ENCODE data around the gene ZFYVE21.

ZFYVE21 gene

GRCh38 chr14:103723748-103724081, 8.1 kb downstream of the ZFYVE21 start:
- no peak overlapping the region for H3K4me3 Mint-ChIP-seq
- H3K27ac Mint-ChIP-seq, result no peak overlapping the region
- peaks cover 19% of the 10 kb centered on the region for H3K4me1 Mint-ChIP-seq
- H3K27me3 Mint-ChIP-seq, result no peaks in the 10 kb centered on the region
- ATAC-seq (no peak), DNase-seq (no peak)
- no peaks in the 10 kb centered on the region for H3K9me3 Mint-ChIP-seq

- DNase-seq (no peak), ATAC-seq (peak; percentile 26)
- Mint-ChIP-seq H3K4me3 (no peak overlapping the region), H3K4me1 (peaks cover 15% of the 10 kb centered on the region), H3K27ac (no peak overlapping the region), H3K27me3 (no peaks in the 10 kb centered on the region), H3K9me3 (no peaks in the 10 kb centered on the region)
Measured at GRCh38 chr14:103724116-103724515, 8.5 kb downstream of the ZFYVE21 start.

- H3K4me3 Mint-ChIP-seq, result no peak overlapping the region
- ATAC-seq (no peak), DNase-seq (no peak)
- peaks cover 5% of the 10 kb centered on the region for H3K4me1 Mint-ChIP-seq
- H3K9me3 Mint-ChIP-seq, result no peaks in the 10 kb centered on the region
- H3K27ac Mint-ChIP-seq, result no peak overlapping the region
- no peaks in the 10 kb centered on the region for H3K27me3 Mint-ChIP-seq
Measured at GRCh38 chr14:103725001-103725682, 9.5 kb downstream of the ZFYVE21 start.

GRCh38 chr14:103725739-103726395, 10.3 kb downstream of the ZFYVE21 start:
- H3K27me3 Mint-ChIP-seq, result no peaks in the 10 kb centered on the region
- no peak overlapping the region for H3K4me3 Mint-ChIP-seq
- ATAC-seq (no peak), DNase-seq (no peak)
- no peak overlapping the region for H3K27ac Mint-ChIP-seq
- no peaks in the 10 kb centered on the region for H3K4me1 Mint-ChIP-seq
- no peaks in the 10 kb centered on the region for H3K9me3 Mint-ChIP-seq

GRCh38 chr14:103726474-103726873, 10.9 kb downstream of the ZFYVE21 start:
- Mint-ChIP-seq H3K27ac (no peak overlapping the region), H3K27me3 (no peaks in the 10 kb centered on the region), H3K4me1 (no peaks in the 10 kb centered on the region)

GRCh38 chr14:103727313-103727980, 11.8 kb downstream of the ZFYVE21 start:
- H3K4me3 Mint-ChIP-seq, result no peak overlapping the region
- DNase-seq (no peak), ATAC-seq (no peak)
- H3K27ac Mint-ChIP-seq, result no peak overlapping the region
- no peaks in the 10 kb centered on the region for H3K4me1 Mint-ChIP-seq
- no peaks in the 10 kb centered on the region for H3K9me3 Mint-ChIP-seq
- H3K27me3 Mint-ChIP-seq, result no peaks in the 10 kb centered on the region

More at GRCh38 chr14:103726474-103726873, 10.9 kb downstream of the ZFYVE21 start:
- no peaks in the 10 kb centered on the region for H3K9me3 Mint-ChIP-seq
- DNase-seq (no peak), ATAC-seq (no peak)
- H3K4me3 Mint-ChIP-seq, result no peak overlapping the region

GRCh38 chr14:103728141-103728540, 12.5 kb downstream of the ZFYVE21 start:
- ATAC-seq (no peak), DNase-seq (no peak)
- Mint-ChIP-seq H3K4me3 (no peak overlapping the region), H3K4me1 (no peaks in the 10 kb centered on the region), H3K27me3 (no peaks in the 10 kb centered on the region), H3K27ac (peak overlapping the region in 1 of 2 donors; percentile 90), H3K9me3 (no peaks in the 10 kb centered on the region)

- H3K4me1 Mint-ChIP-seq, result no peaks in the 10 kb centered on the region
- ATAC-seq (no peak), DNase-seq (no peak)
- no peaks in the 10 kb centered on the region for H3K27me3 Mint-ChIP-seq
- peak overlapping the region in 1 of 2 donors; percentile 90 for H3K27ac Mint-ChIP-seq
- no peaks in the 10 kb centered on the region for H3K9me3 Mint-ChIP-seq
- H3K4me3 Mint-ChIP-seq, result no peak overlapping the region
Measured at GRCh38 chr14:103728721-103729120, 13.1 kb downstream of the ZFYVE21 start.

GRCh38 chr14:103729496-103730448, 14.2 kb downstream of the ZFYVE21 start:
- ATAC-seq (peak; percentile 6), DNase-seq (no peak)
- Mint-ChIP-seq H3K4me1 (no peaks in the 10 kb centered on the region), H3K9me3 (no peaks in the 10 kb centered on the region), H3K27ac (peak overlapping the region in 1 of 2 donors; percentile 66), H3K27me3 (no peaks in the 10 kb centered on the region), H3K4me3 (no peak overlapping the region)

- H3K27ac Mint-ChIP-seq, result no peak overlapping the region
- no peaks in the 10 kb centered on the region for H3K27me3 Mint-ChIP-seq
- ATAC-seq (peak; percentile 23), DNase-seq (no peak)
- no peaks in the 10 kb centered on the region for H3K9me3 Mint-ChIP-seq
- no peaks in the 10 kb centered on the region for H3K4me1 Mint-ChIP-seq
- H3K4me3 Mint-ChIP-seq, result no peak overlapping the region
Measured at GRCh38 chr14:103730490-103731035, 15.0 kb downstream of the ZFYVE21 start.

GRCh38 chr14:103731481-103731880, 15.9 kb downstream of the ZFYVE21 start:
- Mint-ChIP-seq H3K4me1 (no peaks in the 10 kb centered on the region), H3K9me3 (no peaks in the 10 kb centered on the region), H3K27ac (no peak overlapping the region), H3K4me3 (no peak overlapping the region), H3K27me3 (no peaks in the 10 kb centered on the region)
- ATAC-seq, result no peak
- no peak for DNase-seq

GRCh38 chr14:103731916-103732867, 16.6 kb downstream of the ZFYVE21 start:
- DNase-seq, result no peak
- Mint-ChIP-seq H3K4me3 (no peak overlapping the region), H3K9me3 (no peaks in the 10 kb centered on the region), H3K27ac (peak overlapping the region in 1 of 2 donors; percentile 89), H3K4me1 (no peaks in the 10 kb centered on the region), H3K27me3 (no peaks in the 10 kb centered on the region)
- peak; percentile 24 for ATAC-seq

GRCh38 chr14:103732868-103733620, 17.4 kb downstream of the ZFYVE21 start:
- Mint-ChIP-seq H3K4me3 (no peak overlapping the region), H3K27ac (no peak overlapping the region), H3K27me3 (no peaks in the 10 kb centered on the region), H3K4me1 (no peaks in the 10 kb centered on the region), H3K9me3 (no peaks in the 10 kb centered on the region)
- ATAC-seq, result no peak
- DNase-seq, result no peak

GRCh38 chr14:103733651-103734050, 18.0 kb downstream of the ZFYVE21 start:
- DNase-seq (no peak), ATAC-seq (no peak)
- Mint-ChIP-seq H3K27ac (no peak overlapping the region), H3K9me3 (no peaks in the 10 kb centered on the region), H3K27me3 (no peaks in the 10 kb centered on the region), H3K4me3 (no peak overlapping the region), H3K4me1 (no peaks in the 10 kb centered on the region)
